NOMO-1 treated with DMSO at 0.1 percent for 48 hours (cell line): ENCODE measurements around the gene PCNX2.
"Not testable (repeated sequence)": the region's sequence is repeated elsewhere in the genome, so short reads cannot be mapped to it uniquely, and the experiment has no call there.

Experiments used
- DNase-seq: peaks from one replicate; lab custom pipeline; 2025; ENCODE audit not compliant: unreplicated experiment; lab: John Stamatoyannopoulos, UW

The PCNX2 gene

DNA sequence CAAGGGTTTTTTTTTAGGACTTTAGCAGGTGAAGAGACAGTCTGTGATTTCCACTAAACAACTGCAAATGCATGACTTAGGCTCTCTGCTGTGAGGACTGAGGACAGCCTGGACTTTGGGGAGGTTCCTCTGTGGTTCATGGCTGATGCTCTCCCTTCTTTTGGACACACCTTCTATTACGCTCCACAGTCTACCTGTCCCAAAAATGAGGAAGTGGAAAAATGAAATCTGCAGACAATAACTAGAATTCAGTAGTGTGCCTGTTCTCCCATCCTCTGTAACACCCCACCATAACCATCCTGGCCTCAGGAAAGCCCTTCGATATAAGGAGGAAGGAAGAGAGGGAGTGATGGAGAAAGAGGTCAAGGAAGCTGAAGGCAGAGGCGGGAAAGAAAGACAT lies 276.4 kb downstream of the PCNX2 start:
- DNase-seq, result no peak

DNA sequence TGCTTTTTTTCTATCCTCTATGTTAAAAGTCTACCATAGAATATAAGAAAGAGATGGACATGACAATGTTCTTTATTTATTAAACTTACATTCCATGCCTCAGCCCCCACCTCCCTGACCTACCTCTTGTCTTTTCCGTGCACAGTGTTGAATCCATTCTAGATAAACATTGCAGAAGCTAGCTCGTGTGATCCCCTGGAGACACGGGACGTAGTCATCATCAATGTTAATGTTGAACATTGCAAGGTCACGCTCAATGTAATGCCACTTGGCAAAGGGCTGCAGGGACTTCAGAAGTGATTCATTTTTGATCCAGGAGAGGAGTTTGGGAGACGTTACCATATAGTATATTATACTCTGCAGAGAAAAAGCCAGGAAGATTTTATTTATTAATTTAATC lies 278.7 kb downstream of the PCNX2 start:
- no peak for DNase-seq

DNA sequence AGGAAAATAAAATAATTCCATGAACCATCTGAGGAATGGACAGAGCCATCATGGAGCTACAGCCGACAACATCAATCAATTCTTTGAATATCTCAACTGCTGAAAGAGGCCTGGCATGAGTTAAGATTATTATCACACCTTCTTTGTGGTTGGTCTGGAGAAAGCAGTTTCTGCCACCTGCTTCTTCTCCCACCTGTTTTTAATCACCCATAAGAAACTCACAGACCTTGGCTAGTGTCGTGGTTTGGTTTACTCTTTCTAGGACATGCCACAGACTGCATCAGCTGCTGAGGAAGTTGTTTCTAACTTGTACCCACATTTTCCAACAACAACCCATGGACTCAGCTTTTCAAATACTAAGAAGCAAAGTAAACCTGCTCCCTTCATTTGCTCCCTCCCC lies 279.6 kb downstream of the PCNX2 start:
- DNase-seq, result no peak

DNA sequence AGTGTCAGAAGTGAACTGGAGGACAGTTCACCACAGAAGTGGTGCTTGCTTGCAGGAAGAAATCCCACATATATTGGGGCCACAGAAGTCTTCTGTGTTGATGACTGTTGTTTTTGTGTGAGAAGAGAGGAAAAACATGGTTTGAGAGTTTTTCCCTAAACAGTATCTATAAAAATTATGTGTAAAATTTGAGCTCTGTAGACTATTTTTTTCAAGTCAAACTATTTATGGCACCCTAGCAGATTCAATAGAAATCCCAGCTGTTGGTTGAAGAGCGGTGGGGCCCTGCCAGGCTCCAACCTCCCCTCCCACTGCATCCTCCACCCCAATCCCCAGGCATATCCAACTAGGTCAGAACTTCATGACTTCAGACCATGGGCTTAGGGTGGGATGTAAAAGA lies 283.5 kb downstream of the PCNX2 start:
- no peak for DNase-seq

DNA sequence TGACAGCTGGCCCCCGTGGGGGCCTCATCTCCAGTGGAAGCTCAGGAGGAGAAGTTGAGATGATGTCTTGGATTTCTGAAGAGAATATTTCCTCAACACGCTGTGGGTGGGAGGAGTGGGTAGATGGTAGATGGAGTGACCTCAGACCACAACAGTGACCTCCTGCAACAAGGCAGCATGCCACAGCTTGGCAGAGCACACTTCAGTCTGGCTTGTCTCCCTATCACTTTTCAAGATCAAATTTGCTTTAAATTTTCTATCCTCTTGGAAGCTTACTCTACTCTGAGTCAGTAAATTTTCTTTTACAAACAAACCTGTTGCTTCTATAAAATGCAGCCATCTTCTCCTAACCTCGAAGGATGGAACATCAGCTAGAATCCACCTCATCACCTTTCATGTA lies 285.4 kb downstream of the PCNX2 start:
- DNase-seq, result no peak

DNA sequence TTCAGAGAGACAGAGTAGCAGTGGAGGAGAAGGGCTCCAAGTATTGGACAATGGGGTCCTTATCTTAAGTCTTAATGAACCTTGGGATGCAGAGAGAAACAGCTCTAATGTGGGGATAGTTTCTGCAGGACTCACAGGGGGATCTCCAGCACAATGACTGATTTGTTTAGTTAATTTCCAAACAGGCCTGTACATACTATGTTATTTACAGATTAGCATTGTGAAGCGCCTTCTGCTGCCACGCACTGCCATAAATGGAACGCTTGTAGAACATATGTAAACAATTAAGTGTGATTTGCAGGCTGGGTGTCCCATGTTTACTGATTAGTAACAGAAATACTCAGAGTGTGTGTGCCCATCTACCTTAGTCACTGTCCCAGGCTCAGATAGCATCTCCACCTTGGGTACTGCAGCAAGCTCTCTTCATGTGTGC lies 289.0 kb downstream of the PCNX2 start:
- DNase-seq, result no peak

DNA sequence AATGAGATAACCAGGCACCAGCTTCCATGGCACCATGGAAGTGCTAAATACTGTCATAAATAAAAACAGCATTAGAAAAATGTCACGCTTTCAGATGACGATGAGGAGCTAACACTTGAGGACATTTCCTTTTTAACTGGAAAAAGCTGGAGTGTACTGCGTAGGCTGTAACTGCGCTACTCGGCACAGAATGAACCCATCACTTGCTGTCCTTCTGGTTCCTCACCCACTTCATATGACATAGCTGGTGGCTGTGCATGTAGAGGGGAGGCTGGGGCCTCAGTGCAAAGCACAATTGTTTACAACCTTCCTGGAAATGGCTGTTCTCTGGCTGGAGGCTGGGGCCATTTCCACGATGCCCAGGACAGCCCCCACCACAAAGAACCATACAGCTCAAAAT lies 289.4 kb downstream of the PCNX2 start:
- DNase-seq, result no peak

DNA sequence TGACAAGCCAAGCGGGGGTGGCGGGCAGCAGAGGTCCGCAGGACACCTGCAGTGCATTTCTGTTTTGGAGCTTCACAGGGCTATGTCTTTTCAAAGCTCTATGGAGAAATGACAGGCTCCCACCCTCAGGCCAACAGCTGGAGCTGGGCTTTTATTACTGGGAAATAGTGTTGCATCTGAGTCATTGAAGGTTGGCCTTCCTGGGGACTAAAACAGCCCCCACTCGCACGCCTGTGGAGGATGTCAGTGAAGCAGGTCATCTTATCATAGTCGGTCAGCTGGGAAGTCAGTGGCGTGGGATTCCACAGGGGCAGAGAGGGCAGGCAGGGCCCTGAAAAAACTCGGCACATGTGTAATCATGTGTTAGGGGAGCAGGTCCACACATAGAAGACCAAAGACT lies 289.8 kb downstream of the PCNX2 start:
- DNase-seq, result no peak

DNA sequence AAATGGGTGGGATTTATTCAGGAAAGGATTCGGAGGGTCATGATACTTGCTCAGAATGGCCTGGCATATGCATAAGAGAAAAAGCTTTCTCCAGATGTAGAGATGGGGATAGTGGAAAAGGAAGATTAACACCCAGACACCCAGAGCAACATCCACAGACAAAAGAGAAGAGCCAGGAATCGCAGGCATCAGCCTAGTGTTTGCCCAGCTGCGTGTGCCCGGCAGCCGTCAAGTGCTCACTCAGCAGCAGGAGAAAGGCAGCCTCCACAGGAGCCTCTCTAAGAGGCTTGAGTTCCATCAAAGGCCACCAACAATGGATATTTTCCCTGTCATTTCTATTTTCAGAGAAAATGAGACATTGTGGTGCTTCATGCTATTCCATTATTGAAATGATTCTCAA lies 290.4 kb downstream of the PCNX2 start:
- no peak for DNase-seq

DNA sequence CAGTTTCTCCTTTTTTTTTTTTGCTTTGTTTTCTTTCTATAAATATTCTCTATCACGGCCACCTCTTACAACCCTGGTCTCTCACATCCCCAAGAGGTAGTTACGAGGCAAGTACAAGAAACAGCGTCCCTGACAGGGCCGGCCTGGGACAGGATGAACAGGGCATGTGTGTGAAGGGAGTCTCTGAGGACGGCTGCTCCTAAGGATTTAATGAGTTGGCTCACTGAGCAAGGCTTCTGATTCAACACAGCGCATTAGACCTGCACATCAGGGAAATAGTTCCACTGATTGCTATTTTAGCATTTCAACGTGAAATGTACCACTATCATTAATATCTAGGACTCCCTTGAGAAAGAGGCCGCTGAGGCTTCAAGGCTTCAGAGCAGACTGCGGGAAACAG lies 291.1 kb downstream of the PCNX2 start:
- DNase-seq, result no peak

DNA sequence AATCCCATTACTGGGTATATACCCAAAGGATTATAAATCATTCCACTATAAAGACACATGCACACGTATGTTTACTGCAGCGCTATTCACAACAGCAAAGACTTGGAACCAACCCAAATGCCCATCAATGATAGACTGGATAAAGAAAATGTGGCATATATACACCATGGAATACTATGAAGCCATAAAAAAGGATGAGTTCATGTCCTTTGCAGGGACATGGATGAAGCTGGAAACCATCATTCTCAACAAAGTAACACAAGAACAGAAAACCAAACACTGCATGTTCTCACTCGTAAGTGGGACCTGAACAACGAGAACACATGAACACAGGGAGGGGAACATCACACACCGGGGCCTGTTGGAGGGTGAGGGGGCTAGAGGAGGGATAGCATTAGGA lies 291.9 kb downstream of the PCNX2 start:
- not testable (repeated sequence) for DNase-seq

DNA sequence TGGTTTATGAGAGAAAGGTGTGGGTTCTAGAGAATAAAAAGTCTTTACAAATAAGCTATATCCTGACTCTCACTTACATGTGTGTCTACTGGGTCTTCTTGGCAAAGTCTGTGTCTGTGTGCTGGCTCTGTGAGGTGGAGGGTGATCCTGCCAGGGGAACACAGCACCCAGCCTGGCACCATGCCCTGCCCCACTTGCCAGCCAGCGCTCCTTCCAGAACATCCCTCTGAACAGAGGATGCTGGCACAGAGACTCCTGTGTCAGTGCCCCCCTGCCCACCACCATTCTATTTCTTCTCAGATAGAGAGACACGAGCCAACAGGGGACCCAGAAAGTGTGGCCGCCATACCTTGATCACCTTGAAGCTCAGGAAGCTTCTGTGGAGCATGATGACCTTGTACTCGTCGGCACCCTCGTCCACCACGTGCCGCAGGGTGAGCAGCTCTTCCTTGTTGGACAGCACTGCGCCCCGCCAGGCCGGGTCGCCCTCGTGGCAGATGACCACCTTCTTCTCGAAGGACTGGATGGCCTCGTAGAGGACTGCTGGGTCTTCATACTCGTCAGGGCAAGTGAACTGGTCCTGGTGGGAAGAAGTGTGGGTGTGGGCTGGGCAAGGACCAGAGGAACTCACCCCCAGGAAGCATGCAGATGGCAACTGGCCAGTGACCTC lies 295.4 kb downstream of the PCNX2 start:
- DNase-seq, result no peak

DNA sequence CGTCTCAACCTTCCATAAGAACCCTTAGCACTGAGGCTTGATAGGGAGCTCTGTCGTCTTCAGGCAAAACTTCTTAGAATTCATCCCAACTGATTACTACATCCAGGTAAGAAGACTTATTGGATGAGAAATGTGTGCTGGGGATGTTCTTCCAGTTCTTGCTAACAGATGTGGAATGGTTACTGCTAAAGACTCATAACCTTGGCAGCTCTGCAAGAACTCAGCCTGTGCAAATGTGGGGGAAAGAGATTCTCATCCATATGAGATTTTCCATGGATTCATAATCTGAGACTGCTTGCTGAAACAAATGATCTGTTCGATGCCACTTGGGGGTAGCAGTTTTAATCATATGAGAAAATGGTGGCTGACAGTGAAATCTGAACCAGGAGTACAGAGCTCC lies 296.9 kb downstream of the PCNX2 start:
- no peak for DNase-seq

DNA sequence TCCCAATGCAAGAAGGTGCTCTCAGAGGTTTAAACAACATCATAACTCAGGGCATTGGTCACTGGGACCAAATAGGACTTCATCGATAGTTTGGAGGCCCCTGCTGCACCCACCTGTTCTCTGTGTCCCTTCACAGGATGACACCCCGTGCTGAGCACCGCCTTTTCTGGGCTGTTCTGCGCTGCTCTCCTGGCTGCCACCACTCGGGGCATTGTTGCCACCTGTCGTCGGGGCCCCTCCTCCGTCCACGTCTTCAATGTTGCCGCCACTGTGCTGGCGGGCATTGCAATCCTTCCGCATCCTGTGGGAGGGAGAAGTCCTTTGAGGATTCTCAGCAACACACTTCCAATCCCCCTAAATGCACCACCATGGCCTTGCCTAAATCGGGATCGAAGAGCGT lies 297.4 kb downstream of the PCNX2 start:
- DNase-seq, result no peak

DNA sequence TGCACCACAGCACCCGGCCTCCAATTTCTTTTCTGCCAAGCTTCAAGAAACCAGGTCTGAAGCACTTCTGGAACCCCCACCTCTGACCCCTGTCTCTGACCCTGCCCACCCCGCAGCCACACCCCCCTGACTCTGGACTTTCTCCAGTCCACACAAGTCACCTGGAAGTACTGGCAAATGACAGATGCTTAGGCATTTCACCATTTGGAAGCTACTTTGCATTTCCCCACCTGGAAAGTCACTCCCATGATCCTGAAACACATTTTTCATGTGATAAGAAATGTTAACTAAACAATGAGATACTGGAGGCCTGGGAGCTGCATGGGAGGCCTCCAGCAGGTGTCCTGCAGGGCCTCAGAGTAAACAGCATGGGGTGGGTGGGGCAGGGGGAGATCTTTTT lies 299.4 kb downstream of the PCNX2 start:
- no peak for DNase-seq

DNA sequence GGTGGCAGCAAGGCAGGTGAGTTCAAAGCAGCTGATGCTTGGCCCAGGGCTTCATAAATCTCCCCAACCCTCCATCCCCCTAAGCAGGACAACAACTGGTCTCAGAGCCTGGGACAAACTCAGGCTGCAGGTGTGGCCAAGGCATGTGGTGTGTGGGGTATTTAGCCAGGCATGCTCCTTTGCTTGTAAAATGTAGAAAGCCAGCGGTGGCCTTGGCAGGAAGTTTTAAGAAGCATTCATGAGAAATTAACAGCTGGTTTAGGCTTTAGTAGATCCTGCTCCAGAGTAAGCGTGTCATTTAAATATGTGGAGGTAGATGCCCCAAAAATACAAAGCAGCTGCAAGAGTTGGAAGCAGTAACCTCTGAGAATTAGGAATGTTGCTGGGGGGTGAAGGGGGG lies 300.3 kb downstream of the PCNX2 start:
- no peak for DNase-seq

DNA sequence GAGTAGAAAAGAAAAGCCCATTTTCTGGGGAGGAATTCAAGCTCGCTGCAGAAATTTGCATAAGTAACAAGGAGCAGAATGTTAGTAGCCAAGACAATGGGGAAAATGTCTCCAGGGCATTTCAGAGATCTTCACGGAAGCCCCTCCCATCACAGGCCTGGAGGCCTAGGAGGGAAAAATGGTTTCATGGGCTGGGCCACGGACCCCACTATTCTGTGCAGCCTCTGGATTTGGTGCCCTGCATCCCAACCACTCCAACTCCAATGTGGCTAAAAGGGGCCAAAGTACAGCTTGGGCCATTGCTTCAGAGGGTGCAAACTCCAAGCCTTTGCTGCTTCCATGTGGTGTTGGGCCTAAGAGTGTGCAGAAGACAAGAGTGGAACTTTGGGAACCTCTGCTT lies 302.0 kb downstream of the PCNX2 start:
- no peak for DNase-seq

DNA sequence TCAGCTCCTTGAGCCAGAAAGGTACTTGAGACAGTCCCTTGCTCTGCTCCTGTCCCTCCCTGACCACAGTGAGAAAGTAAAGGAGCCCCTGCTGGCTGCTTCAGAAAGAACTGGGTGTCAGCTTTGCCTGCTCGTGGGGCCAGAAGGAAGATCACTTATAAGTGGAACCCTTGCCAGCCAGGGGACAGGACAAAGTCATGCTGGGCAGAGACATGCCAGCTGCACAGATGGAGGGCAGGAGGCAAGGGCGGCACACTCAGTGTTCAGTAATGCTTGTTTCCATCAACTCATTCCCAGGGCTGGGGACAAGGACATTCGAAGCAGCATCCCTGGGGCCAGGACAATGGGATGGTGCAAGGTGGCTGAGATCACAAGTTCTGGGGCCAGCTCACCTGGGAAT lies 303.3 kb downstream of the PCNX2 start:
- no peak for DNase-seq

DNA sequence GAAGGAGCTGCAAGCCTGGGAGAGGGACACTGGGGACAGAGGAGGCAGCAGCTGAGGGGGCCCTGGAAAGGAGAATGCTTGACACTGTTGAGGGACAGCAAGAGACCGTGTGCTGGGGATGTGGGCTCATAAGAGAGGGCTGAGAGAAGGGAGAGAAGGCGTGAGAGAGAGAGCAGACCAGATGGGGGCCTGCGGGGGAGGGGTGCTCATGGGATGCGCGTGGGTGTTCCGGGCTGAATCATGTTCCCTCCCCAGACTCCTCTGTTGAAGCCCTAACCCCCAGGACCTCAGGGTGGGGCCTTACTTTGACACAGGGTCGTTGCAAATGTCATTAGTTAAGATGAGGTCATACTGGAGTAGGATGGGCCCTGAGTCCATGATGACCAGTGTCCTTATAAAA lies 304.3 kb downstream of the PCNX2 start:
- no peak for DNase-seq

DNA sequence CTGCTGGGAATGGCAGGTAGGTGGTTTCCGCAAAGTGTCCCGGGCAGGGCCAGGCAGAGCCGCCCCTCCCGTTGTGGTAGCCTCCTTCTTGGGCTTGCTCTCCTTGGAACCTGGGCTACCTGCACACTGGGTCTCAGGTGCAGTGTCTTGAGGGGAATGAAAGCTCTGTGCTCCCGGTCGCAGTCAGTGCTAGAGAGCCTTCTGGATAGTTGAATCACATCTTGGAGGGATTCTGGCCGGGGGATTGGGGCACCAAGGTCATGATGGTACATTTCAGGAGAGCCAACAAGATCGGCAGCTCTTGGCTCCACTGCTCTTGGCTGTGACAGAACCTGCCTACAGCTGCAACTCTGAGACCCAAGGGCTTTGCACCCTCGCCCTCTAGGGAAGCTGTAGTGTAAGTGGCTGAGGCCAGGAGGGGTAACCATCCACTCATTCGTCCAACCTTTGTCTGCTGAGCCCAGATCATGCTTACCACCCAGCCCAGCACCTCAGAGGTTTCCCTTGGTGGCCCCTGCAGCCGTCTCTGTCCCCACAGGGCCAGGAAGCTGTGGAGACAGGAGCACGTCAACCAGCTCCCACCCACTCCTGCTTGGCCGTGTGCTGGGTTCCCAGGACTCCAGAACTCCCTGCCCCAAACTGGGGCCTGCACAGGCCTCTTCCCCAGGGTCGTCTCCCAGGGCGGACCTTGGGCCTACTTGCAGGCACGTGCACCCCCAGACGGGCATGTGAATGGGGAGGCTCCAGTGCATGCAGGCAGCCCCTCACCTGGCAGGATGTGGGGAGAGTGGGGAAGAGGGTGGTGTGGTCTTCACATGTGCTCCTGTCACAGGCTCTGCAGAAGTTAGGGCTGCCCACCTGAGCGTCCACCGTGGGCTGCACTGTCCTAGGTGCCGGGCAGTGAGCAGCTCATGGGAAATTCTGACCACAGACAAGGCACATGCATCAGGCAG lies 305.1 kb downstream of the PCNX2 start:
- no peak for DNase-seq

DNA sequence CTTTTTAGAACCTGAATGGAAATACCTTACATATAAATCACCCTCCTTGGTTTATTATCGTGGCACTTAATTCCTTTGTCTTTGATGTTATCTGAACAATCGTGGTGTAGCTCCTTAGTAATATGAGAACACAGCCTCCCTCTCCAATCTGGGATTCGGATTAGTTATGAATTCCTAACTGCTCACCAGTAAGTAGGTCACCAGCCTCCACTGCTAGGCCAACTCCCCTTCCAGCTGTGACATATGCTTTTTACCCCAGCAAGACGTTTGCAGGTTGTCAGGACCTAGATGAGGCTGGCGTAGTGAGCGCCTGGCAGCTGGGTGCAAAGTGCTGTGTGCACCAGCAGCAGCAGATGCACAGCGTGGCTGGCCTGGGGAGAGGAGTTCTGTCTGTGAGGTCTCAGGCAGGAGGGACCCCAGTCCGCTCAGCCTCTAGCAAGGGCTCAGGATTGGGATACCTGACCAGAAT lies 306.9 kb downstream of the PCNX2 start:
- DNase-seq, result no peak

DNA sequence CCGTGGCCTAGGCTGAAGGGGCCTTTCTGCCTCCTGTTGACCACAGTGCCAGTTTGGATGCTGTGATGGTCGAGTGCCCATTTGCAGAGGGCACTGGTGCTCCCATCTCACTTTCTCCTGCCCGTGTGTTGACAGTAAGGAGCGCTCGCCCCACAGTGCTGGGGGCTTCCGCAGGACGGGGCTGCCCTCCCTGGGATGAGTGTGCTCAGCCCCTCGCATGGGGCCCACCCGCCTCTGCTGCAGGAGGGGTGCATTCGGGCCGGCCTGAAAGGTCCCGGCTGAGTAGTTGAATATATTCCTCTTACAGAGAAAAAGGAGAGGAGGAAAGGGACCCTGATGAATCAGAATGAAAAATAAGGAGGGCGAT lies 307.8 kb downstream of the PCNX2 start:
- no peak for DNase-seq
